ENCODE measurements around the gene TARS2.

The TARS2 gene

DNA sequence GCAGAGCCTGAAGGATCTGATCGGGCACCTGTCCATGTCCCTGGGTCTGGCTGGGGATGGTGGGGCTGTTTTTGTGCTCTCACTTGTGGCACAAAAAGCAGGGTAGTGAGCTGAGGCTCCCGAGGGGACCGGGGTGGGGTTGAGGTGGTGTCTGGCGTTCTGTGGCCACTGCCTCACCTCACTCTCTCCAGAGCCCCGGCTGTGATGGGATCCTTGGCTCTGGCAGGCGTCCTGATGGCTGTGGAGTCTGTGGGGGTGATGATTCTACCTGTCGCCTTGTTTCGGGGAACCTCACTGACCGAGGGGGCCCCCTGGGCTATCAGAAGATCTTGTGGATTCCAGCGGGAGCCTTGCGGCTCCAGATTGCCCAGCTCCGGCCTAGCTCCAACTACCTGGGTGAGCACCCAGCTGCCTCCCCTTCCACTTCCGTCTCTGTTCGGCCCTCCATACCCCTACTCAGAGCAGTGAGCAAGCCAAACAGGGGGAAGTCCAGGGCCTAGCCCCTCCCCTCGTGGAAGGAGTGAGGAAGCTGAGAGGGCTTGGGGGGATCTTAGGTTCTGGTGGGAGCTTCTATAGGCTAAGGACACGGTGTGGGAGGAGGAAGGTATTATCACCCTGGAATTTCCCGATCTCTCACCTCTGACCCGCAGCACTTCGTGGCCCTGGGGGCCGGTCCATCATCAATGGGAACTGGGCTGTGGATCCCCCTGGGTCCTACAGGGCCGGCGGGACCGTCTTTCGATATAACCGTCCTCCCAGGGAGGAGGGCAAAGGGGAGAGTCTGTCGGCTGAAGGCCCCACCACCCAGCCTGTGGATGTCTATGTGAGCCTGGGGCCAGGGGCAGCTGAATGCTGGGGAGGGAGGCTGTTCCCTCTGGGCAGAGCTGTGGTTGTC is 69.0 kb downstream of the TARS2 start:
- no peak for DNase-seq (ENCODE audit: low spot score)

DNA sequence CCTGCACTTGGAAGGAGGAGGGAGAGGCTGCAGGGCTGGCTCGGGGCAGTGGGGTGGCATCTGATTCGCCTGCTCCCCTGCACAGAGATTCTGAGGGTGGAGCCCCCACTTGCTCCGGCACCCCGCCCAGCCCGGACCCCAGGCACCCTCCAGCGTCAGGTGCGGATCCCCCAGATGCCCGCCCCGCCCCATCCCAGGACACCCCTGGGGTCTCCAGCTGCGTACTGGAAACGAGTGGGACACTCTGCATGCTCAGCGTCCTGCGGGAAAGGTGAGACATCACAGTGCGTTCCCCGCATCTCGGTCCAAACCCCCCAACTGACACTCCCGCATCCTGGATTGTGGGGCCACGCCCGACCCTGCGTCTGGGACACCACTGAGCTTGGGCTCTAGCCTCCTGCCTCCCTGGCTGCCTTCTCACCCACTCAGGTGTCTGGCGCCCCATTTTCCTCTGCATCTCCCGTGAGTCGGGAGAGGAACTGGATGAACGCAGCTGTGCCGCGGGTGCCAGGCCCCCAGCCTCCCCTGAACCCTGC is 69.9 kb downstream of the TARS2 start:
- no peak for DNase-seq (ENCODE audit: low spot score)

Small RNA genes lying within 50 kb of the gene (small RNA-seq; reads per million reads assigned to genes)
- 0 reads per million in 2 experiments for gene MIR4257
